Measurements from ENCODE around the gene PJA1. TPM values are rescaled to one million over a fixed set of nuclear protein-coding genes. Genes with fewer than 3 reads are reported as not detected.

PJA1 gene, protein sequence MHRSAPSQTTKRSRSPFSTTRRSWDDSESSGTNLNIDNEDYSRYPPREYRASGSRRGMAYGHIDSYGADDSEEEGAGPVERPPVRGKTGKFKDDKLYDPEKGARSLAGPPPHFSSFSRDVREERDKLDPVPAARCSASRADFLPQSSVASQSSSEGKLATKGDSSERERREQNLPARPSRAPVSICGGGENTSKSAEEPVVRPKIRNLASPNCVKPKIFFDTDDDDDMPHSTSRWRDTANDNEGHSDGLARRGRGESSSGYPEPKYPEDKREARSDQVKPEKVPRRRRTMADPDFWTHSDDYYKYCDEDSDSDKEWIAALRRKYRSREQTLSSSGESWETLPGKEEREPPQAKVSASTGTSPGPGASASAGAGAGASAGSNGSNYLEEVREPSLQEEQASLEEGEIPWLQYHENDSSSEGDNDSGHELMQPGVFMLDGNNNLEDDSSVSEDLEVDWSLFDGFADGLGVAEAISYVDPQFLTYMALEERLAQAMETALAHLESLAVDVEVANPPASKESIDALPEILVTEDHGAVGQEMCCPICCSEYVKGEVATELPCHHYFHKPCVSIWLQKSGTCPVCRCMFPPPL
- total RNA-seq, result 27.8 and 29.7 TPM in 2 replicates
- long read RNA-seq, transcript PJA1-206 (2 exons, 887 nt), result minor isoform, 22 of 270 reads
- long read RNA-seq, transcript PJA1-201 (2 exons, 2,755 nt), result minor isoform, 20 of 270 reads
- long read RNA-seq, transcript PJA1-203 (1 exons, 2,692 nt), result minor isoform, 16 of 270 reads
- long read RNA-seq, transcript PJA1-202 (2 exons, 2,672 nt), result major isoform, 192 of 270 reads
- long read RNA-seq, partial matches to known transcripts, result 0 of 270 reads
- long read RNA-seq, other reads (novel, unspliced or antisense), result 19 of 270 reads

- DNase-seq (ENCODE audit: extremely low spot score, unreplicated experiment), result peak; percentile 90
These were observed at the start of gene PJA1 for GRCh38 chrX:69165087-69165651. PJA1 (minus strand) TSS chrX:69165453; CDS start chrX:69163073, 2,380 bp downstream.

DNA sequence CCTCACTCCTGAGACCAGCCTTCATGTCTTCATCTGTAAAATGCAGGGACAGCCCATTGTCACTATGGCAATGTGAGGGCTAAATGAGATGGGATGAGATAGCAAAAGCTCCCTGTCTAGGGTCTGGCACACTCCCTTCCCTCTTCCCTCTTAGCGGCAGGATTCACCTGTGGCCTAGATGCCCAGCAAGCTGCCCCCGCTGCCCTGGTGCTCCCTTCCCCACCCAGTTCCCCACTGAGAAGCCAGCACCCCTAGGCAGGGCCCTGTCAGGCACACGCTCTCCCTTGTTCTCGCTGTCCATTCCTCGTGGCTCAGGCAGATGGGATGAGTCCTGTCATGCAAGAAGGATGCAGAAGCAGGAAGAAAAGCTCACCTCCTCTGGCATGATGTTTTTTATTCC, 49.2 kb upstream of the PJA1 start:
- no peaks in the 10 kb centered on the region for H3K27me3 Mint-ChIP-seq (ENCODE audit: unreplicated experiment)

More at GRCh38 chrX:69165087-69165651, at the start of gene PJA1:
- Mint-ChIP-seq H3K4me1 (ENCODE audit: unreplicated experiment) (peaks cover 9% of the 10 kb centered on the region), H3K27me3 (ENCODE audit: unreplicated experiment) (peaks cover 3% of the 10 kb centered on the region), H3K27ac (ENCODE audit: unreplicated experiment) (peak within 1 kb of the TSS; percentile 86), H3K9me3 (ENCODE audit: unreplicated experiment) (peaks cover 17% of the 10 kb centered on the region), H3K4me3 (ENCODE audit: unreplicated experiment) (peak within 1 kb of the TSS; percentile 83), H3K36me3 (ENCODE audit: unreplicated experiment) (peaks cover 14% of the 10 kb centered on the region)
- TF ChIP-seq, protein P1, sequence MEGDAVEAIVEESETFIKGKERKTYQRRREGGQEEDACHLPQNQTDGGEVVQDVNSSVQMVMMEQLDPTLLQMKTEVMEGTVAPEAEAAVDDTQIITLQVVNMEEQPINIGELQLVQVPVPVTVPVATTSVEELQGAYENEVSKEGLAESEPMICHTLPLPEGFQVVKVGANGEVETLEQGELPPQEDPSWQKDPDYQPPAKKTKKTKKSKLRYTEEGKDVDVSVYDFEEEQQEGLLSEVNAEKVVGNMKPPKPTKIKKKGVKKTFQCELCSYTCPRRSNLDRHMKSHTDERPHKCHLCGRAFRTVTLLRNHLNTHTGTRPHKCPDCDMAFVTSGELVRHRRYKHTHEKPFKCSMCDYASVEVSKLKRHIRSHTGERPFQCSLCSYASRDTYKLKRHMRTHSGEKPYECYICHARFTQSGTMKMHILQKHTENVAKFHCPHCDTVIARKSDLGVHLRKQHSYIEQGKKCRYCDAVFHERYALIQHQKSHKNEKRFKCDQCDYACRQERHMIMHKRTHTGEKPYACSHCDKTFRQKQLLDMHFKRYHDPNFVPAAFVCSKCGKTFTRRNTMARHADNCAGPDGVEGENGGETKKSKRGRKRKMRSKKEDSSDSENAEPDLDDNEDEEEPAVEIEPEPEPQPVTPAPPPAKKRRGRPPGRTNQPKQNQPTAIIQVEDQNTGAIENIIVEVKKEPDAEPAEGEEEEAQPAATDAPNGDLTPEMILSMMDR (IDR thresholded peaks at IDR 0.05), result no peak

DNA sequence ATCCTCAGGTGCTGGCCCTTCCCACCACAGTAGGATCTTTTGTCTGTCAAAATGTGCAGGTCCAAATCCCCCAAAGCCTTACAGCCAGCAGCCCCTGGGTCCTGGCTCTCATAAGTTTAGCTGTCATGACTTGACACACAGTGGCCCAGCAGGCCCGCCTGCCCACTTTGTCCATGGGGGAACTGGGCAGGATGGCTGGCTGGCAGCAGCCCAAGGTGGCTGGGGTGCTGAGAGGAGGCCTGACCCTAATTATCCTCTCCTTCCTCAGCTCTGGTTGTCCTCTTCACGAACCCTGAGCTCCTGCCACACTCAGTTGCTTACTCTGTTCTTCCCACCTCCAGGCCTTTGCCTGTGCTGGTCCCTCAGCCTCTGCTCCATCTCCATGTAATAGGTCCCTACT, 46.4 kb upstream of the PJA1 start:
- Mint-ChIP-seq H3K27me3 (ENCODE audit: unreplicated experiment) (no peaks in the 10 kb centered on the region), H3K36me3 (ENCODE audit: unreplicated experiment) (no peaks in the 10 kb centered on the region), H3K4me1 (ENCODE audit: unreplicated experiment) (no peaks in the 10 kb centered on the region), H3K27ac (ENCODE audit: unreplicated experiment) (no peak overlapping the region), H3K9me3 (ENCODE audit: unreplicated experiment) (peaks cover 6% of the 10 kb centered on the region), H3K4me3 (ENCODE audit: unreplicated experiment) (no peak overlapping the region)
- TF ChIP-seq, protein P1 (IDR thresholded peaks at IDR 0.05), result no peak
- DNase-seq (ENCODE audit: extremely low spot score, unreplicated experiment), result no peak

More for the DNA sequence above, 49.2 kb upstream of the PJA1 start:
- Mint-ChIP-seq H3K4me3 (ENCODE audit: unreplicated experiment) (no peak overlapping the region), H3K27ac (ENCODE audit: unreplicated experiment) (no peak overlapping the region), H3K9me3 (ENCODE audit: unreplicated experiment) (peaks cover 4% of the 10 kb centered on the region), H3K4me1 (ENCODE audit: unreplicated experiment) (no peaks in the 10 kb centered on the region), H3K36me3 (ENCODE audit: unreplicated experiment) (no peaks in the 10 kb centered on the region)
- TF ChIP-seq, protein P1 (IDR thresholded peaks at IDR 0.05), result no peak
- DNase-seq (ENCODE audit: extremely low spot score, unreplicated experiment), result no peak

DNA sequence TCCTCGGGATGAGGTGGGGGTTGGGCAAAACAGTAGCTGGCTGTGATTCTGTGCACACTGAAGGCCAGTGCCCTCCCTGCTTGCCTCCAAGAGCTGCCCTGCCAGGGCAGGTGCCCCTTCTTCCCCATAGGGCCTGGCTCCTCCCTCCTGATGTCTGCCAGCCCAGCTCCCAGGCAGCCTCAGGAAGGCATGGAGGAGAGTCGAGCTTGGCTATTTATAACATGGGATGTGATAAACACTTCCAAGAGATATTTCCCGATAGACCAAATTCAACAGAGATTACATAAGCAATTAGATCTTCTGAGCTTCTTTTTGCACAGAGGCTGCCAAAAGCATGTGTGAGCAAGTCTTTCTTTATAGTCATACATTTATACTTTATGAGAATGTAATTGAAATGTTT, 45.3 kb upstream of the PJA1 start:
- no peak overlapping the region for H3K4me3 Mint-ChIP-seq (ENCODE audit: unreplicated experiment)
- H3K36me3 Mint-ChIP-seq (ENCODE audit: unreplicated experiment), result no peaks in the 10 kb centered on the region
- H3K27ac Mint-ChIP-seq (ENCODE audit: unreplicated experiment), result no peak overlapping the region
- DNase-seq (ENCODE audit: extremely low spot score, unreplicated experiment), result no peak
- no peaks in the 10 kb centered on the region for H3K27me3 Mint-ChIP-seq (ENCODE audit: unreplicated experiment)
- peaks cover 6% of the 10 kb centered on the region for H3K9me3 Mint-ChIP-seq (ENCODE audit: unreplicated experiment)
- no peaks in the 10 kb centered on the region for H3K4me1 Mint-ChIP-seq (ENCODE audit: unreplicated experiment)
- TF ChIP-seq, protein P1 (IDR thresholded peaks at IDR 0.05), result no peak

Data from osteocyte (in vitro differentiated cells).